Endothelial cell (in vitro differentiated cells): ENCODE results near the gene DENND1B. TPM values are rescaled to one million over a fixed set of nuclear protein-coding genes. Genes with fewer than 3 reads are reported as not detected.
"Not testable (repeated sequence)": the region's sequence is repeated elsewhere in the genome, so short reads cannot be mapped to it uniquely, and the experiment has no call there.

Experiments
- DNase-seq: peaks from one replicate; pipeline ENCODE4 v3.0.0; 2021; ENCODE audit warnings: low spot score
- H3K27ac Mint-ChIP-seq: one replicate; pipeline ENCODE4 v1.8.0; 2021; ENCODE audit warnings: mixed read lengths, inconsistent platforms; ENCODE audit not compliant: unreplicated experiment
- H3K27me3 Mint-ChIP-seq: one replicate; pipeline ENCODE4 v1.8.0; 2021; ENCODE audit warnings: mild to moderate bottlenecking, moderate library complexity, mixed read lengths, inconsistent platforms; ENCODE audit not compliant: unreplicated experiment
- H3K36me3 Mint-ChIP-seq: one replicate; pipeline ENCODE4 v1.8.0; 2021; ENCODE audit warnings: mild to moderate bottlenecking, low read depth, mixed read lengths, inconsistent platforms; ENCODE audit not compliant: unreplicated experiment
- H3K4me1 Mint-ChIP-seq: one replicate; pipeline ENCODE4 v1.8.0; 2021; ENCODE audit warnings: mild to moderate bottlenecking, mixed read lengths, inconsistent platforms; ENCODE audit not compliant: unreplicated experiment
- H3K4me3 Mint-ChIP-seq: one replicate; pipeline ENCODE4 v1.8.0; 2021; ENCODE audit warnings: mild to moderate bottlenecking, mixed read lengths, inconsistent platforms; ENCODE audit not compliant: unreplicated experiment
- H3K9me3 Mint-ChIP-seq: one replicate; pipeline ENCODE4 v1.8.0; 2021; ENCODE audit warnings: mixed read lengths, inconsistent platforms; ENCODE audit not compliant: unreplicated experiment
- CTCF ChIP-seq: fragments of 200-600 bp; sonication (generic); IDR thresholded peaks from one replicate; pipeline ENCODE4 v1.5.0; 2021; ENCODE audit warnings: antibody characterized with exemption; ENCODE audit not compliant: unreplicated experiment
- total RNA-seq: library from RNA; stranded (reverse); fragmentation: NEBNext Ultra II Directional; extraction: Animal tissue kit (Norgen Biotek cat#: 25700); gene quantifications from one replicate; pipeline ENCODE4 v1.2.1, GENCODE V29; 2021; ENCODE audit not compliant: unreplicated experiment

DENND1B gene
- total RNA-seq, 1 donor from 2014 or later: 7.5 TPM

GRCh38 chr1:197763769-197764168, 11.5 kb downstream of the DENND1B start:
- Mint-ChIP-seq H3K4me3 (no peak overlapping the region), H3K9me3 (no peaks in the 10 kb centered on the region), H3K27ac (no peak overlapping the region), H3K27me3 (peaks cover 2% of the 10 kb centered on the region), H3K36me3 (no peaks in the 10 kb centered on the region), H3K4me1 (peaks cover 3% of the 10 kb centered on the region)
- no peak for TF ChIP-seq CTCF
- no peak for DNase-seq

GRCh38 chr1:197763307-197763706, 12.0 kb downstream of the DENND1B start:
- Mint-ChIP-seq H3K27me3 (peaks cover 2% of the 10 kb centered on the region), H3K9me3 (no peaks in the 10 kb centered on the region), H3K4me1 (peaks cover under 1% of the 10 kb centered on the region), H3K27ac (no peak overlapping the region), H3K36me3 (no peaks in the 10 kb centered on the region), H3K4me3 (no peak overlapping the region)
- no peak for DNase-seq
- TF ChIP-seq CTCF: no peak

GRCh38 chr1:197761654-197762053, 13.6 kb downstream of the DENND1B start:
- DNase-seq: no peak
- Mint-ChIP-seq H3K4me3 (no peak overlapping the region), H3K27me3 (peaks cover 2% of the 10 kb centered on the region), H3K9me3 (no peaks in the 10 kb centered on the region), H3K27ac (no peak overlapping the region), H3K4me1 (no peaks in the 10 kb centered on the region), H3K36me3 (no peaks in the 10 kb centered on the region)
- TF ChIP-seq CTCF: no peak

- not testable (repeated sequence) for H3K9me3 Mint-ChIP-seq, H3K4me3 Mint-ChIP-seq, H3K4me1 Mint-ChIP-seq, DNase-seq, H3K27me3 Mint-ChIP-seq, H3K36me3 Mint-ChIP-seq, H3K27ac Mint-ChIP-seq
Observed at GRCh38 chr1:197755553-197755952, 19.7 kb downstream of the DENND1B start.

GRCh38 chr1:197752652-197753164, 22.6 kb downstream of the DENND1B start:
- H3K27ac Mint-ChIP-seq, H3K4me1 Mint-ChIP-seq, H3K4me3 Mint-ChIP-seq, H3K9me3 Mint-ChIP-seq, H3K27me3 Mint-ChIP-seq, DNase-seq, H3K36me3 Mint-ChIP-seq: not testable (repeated sequence)

- peaks cover 3% of the 10 kb centered on the region for H3K36me3 Mint-ChIP-seq
Observed at GRCh38 chr1:197750366-197750765, 24.9 kb downstream of the DENND1B start.

More at GRCh38 chr1:197750366-197750765, 24.9 kb downstream of the DENND1B start:
- Mint-ChIP-seq H3K4me3 (no peak overlapping the region), H3K4me1 (no peaks in the 10 kb centered on the region), H3K27ac (no peak overlapping the region), H3K9me3 (no peaks in the 10 kb centered on the region), H3K27me3 (no peaks in the 10 kb centered on the region)
- no peak for DNase-seq
- TF ChIP-seq CTCF: no peak
